Adrenal gland (tissue), 12 donors: Measurements from ENCODE around the gene CD300LB. TPM values are rescaled to one million over a fixed set of nuclear protein-coding genes. Genes with fewer than 3 reads are reported as not detected.

Experiments used
- DNase-seq, 7 donors: peaks; one replicate each; pipeline ENCODE4 v3.0.0-alpha.2; 2019 to 2020
- H3K27ac ChIP-seq, 5 donors: fragments of 200-600 bp; sonication (generic) in 4 of 5; 1 replicate in 3 of 5; 2 replicates in 2 of 5; pipeline versions ENCODE4 v1.5.1 to v1.8.0; 2016 to 2020; ENCODE audit warnings: mild to moderate bottlenecking in 1 of 5
- H3K27me3 ChIP-seq: fragments of 200-600 bp; 2 replicates; pipeline ENCODE4 v1.8.0; 2021
- H3K36me3 ChIP-seq, 2 donors: fragments of 200-600 bp; replicated peaks in 1 of 2; 1 replicate in 1 of 2; 2 replicates in 1 of 2; pipeline versions ENCODE4 v1.5.1 to v1.8.0; 2018 to 2022
- H3K4me1 ChIP-seq, 2 donors: fragments of 200-600 bp; replicated peaks in 1 of 2; 1 replicate in 1 of 2; 2 replicates in 1 of 2; pipeline versions ENCODE4 v1.5.1 to v1.8.0; 2018 to 2021
- H3K4me3 ChIP-seq, 4 donors: fragments of 200-600 bp; sonication (generic) in 3 of 4; one replicate each; pipeline ENCODE4 v1.5.1; 2016 to 2018
- H3K9me3 ChIP-seq, 3 donors: fragments of 200-600 bp; sonication (generic) in 1 of 3; replicated peaks in 1 of 3; 1 replicate in 2 of 3; 2 replicates in 1 of 3; pipeline versions ENCODE4 v1.5.1 to v1.8.0; 2016 to 2021
- POLR2A ChIP-seq, 2 donors: fragments of 450-650 bp; IDR thresholded peaks; one replicate each; pipeline ENCODE4 v1.6.1; 2017; ENCODE audit warnings: antibody characterized with exemption in 2 of 2, mild to moderate bottlenecking in 2 of 2, moderate library complexity in 1 of 2
- WGBS, 4 donors: extraction: QIAGEN DNeasy Blood & Tissue Kit in 2 of 4; methylation state at CpG; one replicate each; pipeline versions ENCODE4 v1.1.5 to v1.1.7; 2013 to 2017; 5-methylcytosine and 5-hydroxymethylcytosine counted together
- intact Hi-C, 2 donors: fragments of 100-400 bp; cut with DNase I; formaldehyde crosslinking; loops; one replicate each; pipeline versions ENCODE4 v1.14.1 to v1.15.0; 2022 to 2023
- polyA plus RNA-seq, 3 donors: library from polyadenylated mRNA; stranded (reverse); fragments of 200-250 nt in 2 of 3; fragments of 350-450 nt in 1 of 3; fragmentation: Illumina TruSeq in 1 of 3; extraction: RNeasy Lipid Tissue Mini Kit (QIAGEN cat#74804) in 1 of 3; gene quantifications; one replicate each; pipeline ENCODE4 v1.2.3, GENCODE V29; 2013 to 2014
- total RNA-seq, 9 donors: library from RNA; depleted of rRNA in 4 of 9; stranded (reverse); fragments of >200 nt in 4 of 9; fragments of 120-200 nt in 1 of 9; fragmentation: NEBNext Ultra II Directional in 1 of 9; extraction: Animal tissue kit (Norgen Biotek cat#: 25700) in 1 of 9; gene quantifications; one replicate each; pipeline versions ENCODE4 v1.1.0 to v1.2.4, GENCODE V29; 2013 to 2023
- TF ChIP-seq, protein P1 (sequence below), 6 experiments: fragments of 450-650 bp in 4 of 6; fragments of 200-600 bp in 2 of 6; sonication (generic) in 1 of 6; IDR thresholded peaks; 1 replicate in 5 of 6; 2 replicates in 1 of 6; pipeline versions ENCODE4 v1.5.1 to v1.8.0; 2016 to 2021; ENCODE audit warnings: antibody characterized with exemption in 6 of 6, mild to moderate bottlenecking in 2 of 6, moderate library complexity in 1 of 6
- donor health status: healthy with polysubstance abuse.
- donor health status: Bipolar disorder and iron deficiency.
- donor health status: DM: yes; HTN: yes; CAD: no.
- donor health status: DM: no; HTN: no; CAD: no.
- donor health status: DM: no; HTN: no; CAD: no.
- donor health status: DM: yes; HTN: yes; CAD: no.

Gene CD300LB
- total and polyA plus RNA-seq, 12 donors, result 0.17 to 0.95 (median 0.28) TPM; not detected in 1

GRCh38 chr17:74532115-74532514, 840 bp upstream of the CD300LB start:
- peak; percentile 32 to 74 (median 57) for DNase-seq
- H3K9me3 ChIP-seq, result no peaks in the 10 kb centered on the region
- H3K27me3 ChIP-seq, result no peaks in the 10 kb centered on the region
- H3K4me3 ChIP-seq, result no peak overlapping the region
- intact Hi-C loops, result no loop called here
- TF ChIP-seq, protein P1, sequence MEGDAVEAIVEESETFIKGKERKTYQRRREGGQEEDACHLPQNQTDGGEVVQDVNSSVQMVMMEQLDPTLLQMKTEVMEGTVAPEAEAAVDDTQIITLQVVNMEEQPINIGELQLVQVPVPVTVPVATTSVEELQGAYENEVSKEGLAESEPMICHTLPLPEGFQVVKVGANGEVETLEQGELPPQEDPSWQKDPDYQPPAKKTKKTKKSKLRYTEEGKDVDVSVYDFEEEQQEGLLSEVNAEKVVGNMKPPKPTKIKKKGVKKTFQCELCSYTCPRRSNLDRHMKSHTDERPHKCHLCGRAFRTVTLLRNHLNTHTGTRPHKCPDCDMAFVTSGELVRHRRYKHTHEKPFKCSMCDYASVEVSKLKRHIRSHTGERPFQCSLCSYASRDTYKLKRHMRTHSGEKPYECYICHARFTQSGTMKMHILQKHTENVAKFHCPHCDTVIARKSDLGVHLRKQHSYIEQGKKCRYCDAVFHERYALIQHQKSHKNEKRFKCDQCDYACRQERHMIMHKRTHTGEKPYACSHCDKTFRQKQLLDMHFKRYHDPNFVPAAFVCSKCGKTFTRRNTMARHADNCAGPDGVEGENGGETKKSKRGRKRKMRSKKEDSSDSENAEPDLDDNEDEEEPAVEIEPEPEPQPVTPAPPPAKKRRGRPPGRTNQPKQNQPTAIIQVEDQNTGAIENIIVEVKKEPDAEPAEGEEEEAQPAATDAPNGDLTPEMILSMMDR (IDR thresholded peaks at IDR 0.05), result no peak
- TF ChIP-seq POLR2A (IDR thresholded peaks at IDR 0.05), result peak in 1 of 2 donors; percentile 38
- 57 to 65% (median 59%) methylated on average over 10 of the region's 10 CpGs for WGBS, 4 donors
- no peaks in the 10 kb centered on the region for H3K36me3 ChIP-seq
- no peaks in the 10 kb centered on the region for H3K4me1 ChIP-seq
- H3K27ac ChIP-seq, result peak overlapping the region in 2 of 5 donors; percentile 29 to 78

- intact Hi-C loops, result no loop called here
- Histone ChIP-seq H3K4me1 (no peaks in the 10 kb centered on the region), H3K4me3 (no peak overlapping the region), H3K36me3 (no peaks in the 10 kb centered on the region), H3K27ac (no peak overlapping the region), H3K9me3 (no peaks in the 10 kb centered on the region), H3K27me3 (no peaks in the 10 kb centered on the region)
- TF ChIP-seq POLR2A (IDR thresholded peaks at IDR 0.05), result no peak
- TF ChIP-seq, protein P1 (IDR thresholded peaks at IDR 0.05), result no peak
- WGBS, 4 donors, result 59 to 73% (median 61%) methylated on average over 5 of the region's 5 CpGs
- peak in 2 of 7 donors; percentile 2 to 10 for DNase-seq
These were observed 484 bp downstream of the CD300LB start for GRCh38 chr17:74530831-74531150.

GRCh38 chr17:74529243-74529642, 2.0 kb downstream of the CD300LB start:
- DNase-seq, result peak in 2 of 7 donors; percentile 5 to 36
- TF ChIP-seq, protein P1 (IDR thresholded peaks at IDR 0.05), result no peak
- no peak for TF ChIP-seq POLR2A (IDR thresholded peaks at IDR 0.05)
- no peak overlapping the region for H3K27ac ChIP-seq
- H3K4me3 ChIP-seq, result no peak overlapping the region
- WGBS, 4 donors, result 76 to 79% (median 78%) methylated on average over 5 of the region's 5 CpGs
- H3K9me3 ChIP-seq, result no peaks in the 10 kb centered on the region
- no peaks in the 10 kb centered on the region for H3K27me3 ChIP-seq
- intact Hi-C loops, result no loop called here
- no peaks in the 10 kb centered on the region for H3K4me1 ChIP-seq
- no peaks in the 10 kb centered on the region for H3K36me3 ChIP-seq

GRCh38 chr17:74528491-74529199, 2.6 kb downstream of the CD300LB start:
- H3K4me3 ChIP-seq, result no peak overlapping the region
- no peaks in the 10 kb centered on the region for H3K4me1 ChIP-seq
- peak overlapping the region in 1 of 5 donors; percentile 60 for H3K27ac ChIP-seq
- WGBS, 4 donors, result 47 to 64% (median 59%) methylated on average over 7 to 8 of the region's 8 CpGs
- peak in 5 of 7 donors; percentile 26 to 73 (median 68) for DNase-seq
- intact Hi-C loops, result no loop called here
- TF ChIP-seq, protein P1 (IDR thresholded peaks at IDR 0.05), result no peak
- TF ChIP-seq POLR2A (IDR thresholded peaks at IDR 0.05), result no peak
- H3K27me3 ChIP-seq, result no peaks in the 10 kb centered on the region
- H3K36me3 ChIP-seq, result no peaks in the 10 kb centered on the region
- no peaks in the 10 kb centered on the region for H3K9me3 ChIP-seq
